Chondrocyte (in vitro differentiated cells): ENCODE data around the gene PSMD9. TPM values are rescaled to one million over a fixed set of nuclear protein-coding genes. Genes with fewer than 3 reads are reported as not detected.

Experiments
- DNase-seq: peaks from one replicate; pipeline ENCODE4 v3.0.0; 2021; ENCODE audit warnings: mixed read lengths, low spot score
- H3K27ac Mint-ChIP-seq: one replicate; pipeline ENCODE4 v1.8.0; 2021; ENCODE audit warnings: mild to moderate bottlenecking, moderate library complexity, mixed read lengths; ENCODE audit not compliant: unreplicated experiment
- H3K27me3 Mint-ChIP-seq: 2 replicates; pipeline ENCODE4 v1.8.0; 2021; ENCODE audit warnings: low read depth, mixed read lengths
- H3K36me3 Mint-ChIP-seq: 2 replicates; pipeline ENCODE4 v1.8.0; 2021; ENCODE audit warnings: low read depth, mixed read lengths
- H3K4me1 Mint-ChIP-seq: 2 replicates; pipeline ENCODE4 v1.8.0; 2021; ENCODE audit warnings: low read depth, mild to moderate bottlenecking, mixed read lengths
- H3K4me3 Mint-ChIP-seq: one replicate; pipeline ENCODE4 v1.8.0; 2021; ENCODE audit warnings: mild to moderate bottlenecking, moderate library complexity, mixed read lengths; ENCODE audit not compliant: unreplicated experiment
- H3K9me3 Mint-ChIP-seq: 2 replicates; pipeline ENCODE4 v1.8.0; 2021; ENCODE audit warnings: low read depth, mixed read lengths
- long read RNA-seq: library from polyadenylated mRNA; stranded (forward); transcript quantifications from one replicate; pipeline ENCODE4 v2.0.0, GENCODE V29; 2021
- total RNA-seq: library from RNA; stranded (reverse); gene quantifications from 3 replicates; pipeline ENCODE4 v1.2.1, GENCODE V29; 2021
- TF ChIP-seq, protein P1 (sequence below): fragments of 200-600 bp; sonication (generic); IDR thresholded peaks from 2 replicates; pipeline ENCODE4 v1.5.0; 2021; ENCODE audit warnings: antibody characterized with exemption, mild to moderate bottlenecking, moderate library complexity

PSMD9 gene, protein sequence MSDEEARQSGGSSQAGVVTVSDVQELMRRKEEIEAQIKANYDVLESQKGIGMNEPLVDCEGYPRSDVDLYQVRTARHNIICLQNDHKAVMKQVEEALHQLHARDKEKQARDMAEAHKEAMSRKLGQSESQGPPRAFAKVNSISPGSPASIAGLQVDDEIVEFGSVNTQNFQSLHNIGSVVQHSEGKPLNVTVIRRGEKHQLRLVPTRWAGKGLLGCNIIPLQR
- 49.7 to 61.9 TPM (median 53.5 TPM) in 3 replicates for total RNA-seq
- long read RNA-seq, transcript PSMD9-201 (6 exons, 2,307 nt) = minor isoform, 8 of 110 reads
- long read RNA-seq, transcript PSMD9-207 (6 exons, 2,784 nt) = major isoform, 98 of 110 reads
- long read RNA-seq, partial matches to known transcripts = 0 of 110 reads
- long read RNA-seq, other reads (novel, unspliced or antisense) = 2 of 110 reads

DNA sequence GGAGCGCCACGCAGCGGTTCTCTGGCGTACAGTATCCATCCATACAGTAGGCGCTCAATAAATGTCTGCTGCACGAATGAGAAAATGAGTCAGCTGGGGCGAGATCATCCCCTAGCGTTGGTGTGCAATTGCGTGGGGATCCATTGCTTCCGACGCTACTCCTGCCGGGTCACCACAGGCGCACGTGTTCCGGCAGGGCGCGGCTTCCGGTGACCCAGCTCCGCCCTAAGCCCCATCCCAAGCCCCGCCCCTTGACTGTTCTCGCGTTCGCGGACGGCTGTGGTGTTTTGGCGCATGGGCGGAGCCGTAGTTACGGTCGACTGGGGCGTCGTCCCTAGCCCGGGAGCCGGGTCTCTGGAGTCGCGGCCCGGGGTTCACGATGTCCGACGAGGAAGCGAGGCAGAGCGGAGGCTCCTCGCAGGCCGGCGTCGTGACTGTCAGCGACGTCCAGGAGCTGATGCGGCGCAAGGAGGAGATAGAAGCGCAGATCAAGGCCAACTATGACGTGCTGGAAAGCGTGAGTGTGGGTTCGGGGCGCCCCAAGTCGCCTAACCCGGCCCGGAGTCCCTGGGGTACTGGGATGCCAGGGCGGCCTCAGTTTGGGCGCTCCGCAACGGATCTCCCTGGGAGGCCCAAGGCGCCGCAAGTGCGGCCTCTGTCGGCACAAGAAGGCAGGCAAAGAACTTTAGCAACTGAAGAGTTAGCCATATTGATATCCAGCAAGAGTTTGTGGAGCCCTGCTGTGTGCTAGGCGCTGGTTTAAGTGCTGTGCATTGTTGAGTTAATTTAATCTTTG, at the start of gene PSMD9:
Gene PSMD9, plus strand, starts transcription at position 313 of the 796 bp plus-strand sequence. Its CDS starts 67 bp downstream, at position 380.
- Mint-ChIP-seq H3K9me3 (no peaks in the 10 kb centered on the region), H3K4me3 (peak within 1 kb of the TSS; percentile 100), H3K27ac (peak within 1 kb of the TSS; percentile 99), H3K4me1 (peaks cover 38% of the 10 kb centered on the region), H3K36me3 (no peaks in the 10 kb centered on the region), H3K27me3 (no peaks in the 10 kb centered on the region)
- TF ChIP-seq, protein P1, sequence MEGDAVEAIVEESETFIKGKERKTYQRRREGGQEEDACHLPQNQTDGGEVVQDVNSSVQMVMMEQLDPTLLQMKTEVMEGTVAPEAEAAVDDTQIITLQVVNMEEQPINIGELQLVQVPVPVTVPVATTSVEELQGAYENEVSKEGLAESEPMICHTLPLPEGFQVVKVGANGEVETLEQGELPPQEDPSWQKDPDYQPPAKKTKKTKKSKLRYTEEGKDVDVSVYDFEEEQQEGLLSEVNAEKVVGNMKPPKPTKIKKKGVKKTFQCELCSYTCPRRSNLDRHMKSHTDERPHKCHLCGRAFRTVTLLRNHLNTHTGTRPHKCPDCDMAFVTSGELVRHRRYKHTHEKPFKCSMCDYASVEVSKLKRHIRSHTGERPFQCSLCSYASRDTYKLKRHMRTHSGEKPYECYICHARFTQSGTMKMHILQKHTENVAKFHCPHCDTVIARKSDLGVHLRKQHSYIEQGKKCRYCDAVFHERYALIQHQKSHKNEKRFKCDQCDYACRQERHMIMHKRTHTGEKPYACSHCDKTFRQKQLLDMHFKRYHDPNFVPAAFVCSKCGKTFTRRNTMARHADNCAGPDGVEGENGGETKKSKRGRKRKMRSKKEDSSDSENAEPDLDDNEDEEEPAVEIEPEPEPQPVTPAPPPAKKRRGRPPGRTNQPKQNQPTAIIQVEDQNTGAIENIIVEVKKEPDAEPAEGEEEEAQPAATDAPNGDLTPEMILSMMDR = peak; percentile 81
- peak; percentile 99 for DNase-seq

DNA sequence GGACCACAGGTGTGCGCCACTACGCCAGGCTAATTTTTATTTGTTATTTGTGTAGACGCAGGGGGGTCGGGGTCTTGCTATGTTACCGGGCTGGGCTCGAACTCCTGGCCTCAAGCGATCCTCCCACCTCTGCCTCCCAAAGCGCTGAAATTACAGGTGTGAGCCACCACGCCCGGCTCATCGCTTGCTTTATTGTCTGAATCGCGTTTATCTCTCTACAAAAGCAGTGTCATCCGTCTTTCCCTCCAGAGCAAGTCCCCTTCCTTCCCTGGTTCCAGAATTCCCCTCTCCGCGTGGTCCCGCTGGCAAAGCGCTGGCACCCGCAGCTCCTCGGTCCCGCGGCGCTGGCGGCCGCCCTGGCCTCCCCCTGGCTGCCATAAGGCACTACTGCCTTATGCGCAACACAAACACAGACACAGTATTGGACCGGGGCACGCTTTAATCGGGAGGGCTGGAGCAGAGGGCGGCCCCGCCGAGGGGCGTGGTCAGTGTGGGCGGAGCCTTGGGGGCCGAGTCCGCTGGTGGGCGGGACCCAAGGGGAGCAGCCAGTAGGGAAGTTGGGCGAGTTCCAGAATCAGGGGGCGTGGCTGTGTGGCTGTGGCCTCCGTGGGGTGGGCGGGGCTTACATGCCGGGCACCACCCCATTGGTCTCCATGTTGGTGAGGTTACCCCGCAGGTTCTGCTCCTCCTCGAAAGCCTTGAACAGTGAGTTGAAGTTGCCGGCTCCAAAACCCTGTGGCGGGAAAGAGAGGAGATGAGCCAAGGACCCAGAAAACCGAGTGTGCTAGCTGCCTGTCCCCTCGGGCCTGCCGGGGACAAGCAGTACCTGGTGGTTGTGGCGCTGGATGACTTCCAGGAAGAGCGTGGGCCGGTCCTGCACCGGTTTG, 49.2 kb upstream of the PSMD9 start:
- peak overlapping the region; percentile 91 for H3K4me3 Mint-ChIP-seq
- no peaks in the 10 kb centered on the region for H3K36me3 Mint-ChIP-seq
- H3K9me3 Mint-ChIP-seq = no peaks in the 10 kb centered on the region
- H3K27ac Mint-ChIP-seq = peak overlapping the region; percentile 78
- TF ChIP-seq, protein P1 = peak; percentile 74
- peaks cover 12% of the 10 kb centered on the region for H3K4me1 Mint-ChIP-seq
- peak; percentile 99 for DNase-seq
- H3K27me3 Mint-ChIP-seq = no peaks in the 10 kb centered on the region

DNA sequence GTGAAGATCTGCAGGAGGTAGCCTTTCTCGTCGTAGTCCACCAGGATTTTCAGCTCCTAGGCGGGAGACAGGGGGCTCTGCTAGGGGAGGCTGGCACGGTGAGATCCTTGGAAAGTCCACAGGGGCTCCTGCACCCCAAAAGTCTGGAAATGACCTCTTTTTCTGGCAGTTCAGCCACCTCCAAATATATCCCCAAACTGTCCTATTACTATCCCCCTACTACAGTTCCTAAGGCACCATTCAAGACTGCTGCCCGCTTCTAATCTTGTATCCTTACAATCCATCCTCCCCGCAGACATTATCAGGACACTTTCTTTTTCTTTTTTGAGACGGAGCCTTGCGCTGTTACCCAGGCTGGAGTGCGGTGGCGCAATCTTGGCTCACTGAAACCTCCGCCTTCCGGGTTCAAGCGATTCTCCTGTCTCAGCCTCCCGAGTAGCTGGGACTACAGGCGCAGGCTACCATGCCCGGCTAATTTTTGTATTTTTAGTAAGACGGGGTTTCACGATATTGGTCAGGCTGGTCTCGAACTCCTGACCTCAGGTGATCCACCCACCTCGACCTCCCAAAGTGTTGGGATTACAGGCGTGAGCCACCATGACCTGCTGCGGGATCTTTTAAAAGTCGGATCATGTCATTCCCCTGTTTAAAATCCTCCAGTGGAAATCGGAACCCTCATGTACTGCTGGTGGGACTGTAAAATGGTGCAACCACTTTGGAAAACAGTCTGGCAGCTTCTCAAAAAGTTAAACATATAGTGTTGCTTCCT, 48.4 kb upstream of the PSMD9 start:
- Mint-ChIP-seq H3K9me3 (no peaks in the 10 kb centered on the region), H3K36me3 (no peaks in the 10 kb centered on the region), H3K4me3 (peak overlapping the region; percentile 91), H3K27ac (peak overlapping the region; percentile 78), H3K4me1 (peaks cover 12% of the 10 kb centered on the region), H3K27me3 (no peaks in the 10 kb centered on the region)
- no peak for DNase-seq
- TF ChIP-seq, protein P1 = no peak

DNA sequence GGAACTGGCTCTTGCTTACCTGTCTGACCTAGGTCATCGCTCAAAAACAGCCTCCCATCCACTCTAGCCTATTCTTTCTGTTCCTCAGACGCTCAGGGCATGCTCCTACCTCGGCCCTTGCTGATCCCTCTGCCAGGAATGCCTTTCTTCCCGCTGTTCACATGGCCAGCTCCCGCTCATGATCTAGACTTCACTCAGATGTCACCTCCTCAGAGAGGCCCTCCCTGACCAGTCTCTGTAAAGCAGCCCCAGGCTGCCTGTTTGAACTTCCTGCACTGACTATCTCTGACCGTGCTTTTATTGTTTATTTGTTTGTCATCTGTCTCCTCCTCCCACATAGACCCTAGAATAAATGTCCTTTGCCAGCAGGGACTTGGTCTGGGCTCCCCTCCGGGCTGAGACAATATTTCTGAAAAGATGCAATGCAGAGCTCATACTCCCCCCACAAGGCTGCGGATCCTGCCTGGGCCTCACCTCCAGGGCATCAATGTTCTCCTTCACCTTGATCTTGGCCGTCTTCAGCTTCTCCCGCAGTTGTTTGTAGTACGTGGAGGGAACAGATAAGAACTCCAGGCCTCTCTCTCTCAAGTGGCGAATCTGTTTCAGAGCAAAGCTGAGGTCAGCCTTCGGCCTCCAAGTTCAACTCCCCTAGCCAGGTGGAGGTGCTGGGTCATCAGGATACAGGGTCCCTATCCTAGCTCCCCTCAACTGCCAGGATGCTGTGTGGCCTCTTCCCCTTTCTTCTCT, 45.2 kb upstream of the PSMD9 start:
- Mint-ChIP-seq H3K36me3 (no peaks in the 10 kb centered on the region), H3K9me3 (no peaks in the 10 kb centered on the region), H3K4me1 (peaks cover 12% of the 10 kb centered on the region), H3K4me3 (no peak overlapping the region), H3K27me3 (no peaks in the 10 kb centered on the region), H3K27ac (no peak overlapping the region)
- TF ChIP-seq, protein P1 = no peak
- DNase-seq = no peak
